ENCODE data around the gene CEP83. TPM values are rescaled to one million over a fixed set of nuclear protein-coding genes. Genes with fewer than 3 reads are reported as not detected.

CEP83 gene
- total and polyA plus RNA-seq, 2 donors (not counting 1 experiment from before 2014, with no cell fraction given), result 4.0 to 24.8 TPM

DNA sequence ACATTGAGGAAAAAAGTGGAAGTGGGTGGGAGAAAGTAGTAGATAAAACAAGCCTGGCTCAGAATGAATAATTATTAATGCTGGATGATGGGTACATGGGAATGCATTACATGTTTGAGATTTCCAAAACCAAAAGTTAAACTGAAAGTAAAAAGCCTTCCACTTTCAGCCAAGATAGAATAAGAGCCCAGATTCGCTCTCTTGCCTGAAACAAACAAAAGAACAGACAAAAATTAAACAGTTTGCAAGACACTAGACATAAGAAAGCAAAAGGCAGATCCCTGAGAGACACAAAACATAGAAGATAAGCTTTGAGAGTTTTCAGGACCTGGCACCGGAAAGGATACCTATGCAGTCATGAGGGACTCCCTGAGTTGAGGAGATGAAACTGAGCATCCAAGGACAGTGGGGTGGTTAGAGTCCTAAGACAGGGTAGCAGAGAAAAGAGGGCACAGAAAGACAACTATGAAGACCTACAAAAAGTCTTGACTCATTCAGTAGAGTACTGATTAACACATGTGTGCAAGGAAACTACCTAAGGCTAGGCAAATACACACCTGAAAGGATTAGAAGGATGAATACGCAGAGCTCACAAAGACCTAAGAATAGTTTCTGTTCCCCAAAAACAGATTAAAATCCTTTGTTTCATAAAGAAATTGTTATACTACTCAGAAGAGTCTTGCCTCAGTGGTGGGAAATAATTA, 54.1 kb downstream of the CEP83 start:
- ChIA-PET POLR2A (no interaction called here), CTCF (interaction anchor here (1.0 kb wide), 1 partner anchor 271 kb away, joined by 4 read pairs; no protein-coding TSS in a partner anchor)
- peaks cover 0 to 3% of the 10 kb centered on the region in 2 experiments for H3K36me3 ChIP-seq (replicated peaks in 1 of 2; ENCODE audit: control extremely low read depth in 1 of 2, control insufficient read depth in 1 of 2, extremely low read depth in 1 of 2, insufficient read depth in 2 of 2, low read length in 1 of 2)
- intact Hi-C loops (cut with micrococcal nuclease), result no loop called here
- H3K4me2 ChIP-seq (replicated peaks; ENCODE audit: low read depth, low read length, poor library complexity, severe bottlenecking), result peak overlapping the region; percentile 61
- H3K4me1 Mint-ChIP-seq, result peaks cover 12% of the 10 kb centered on the region
- peaks cover 5% of the 10 kb centered on the region for H3K79me2 ChIP-seq (ENCODE audit: control insufficient read depth, insufficient read depth, low read length)
- H3K4me3 ChIP-seq (ENCODE audit: control extremely low read depth in 1 of 5, extremely low read depth in 1 of 5, insufficient read depth in 1 of 5, low read depth in 2 of 5, low read length in 4 of 5), result peak overlapping the region in 2 of 5 experiments; percentile 13 to 51
- H3K27ac Mint-ChIP-seq, result peak overlapping the region; percentile 46
- H3K27me3 ChIP-seq (replicated peaks in 1 of 4; ENCODE audit: control extremely low read depth in 1 of 4, control insufficient read depth in 3 of 4, insufficient read depth in 4 of 4, low read length in 3 of 4), result no peaks in the 10 kb centered on the region
- WGBS (ENCODE audit: insufficient coverage), result 100% methylated on average over 2 of the region's 3 CpGs
- H3K27me3 Mint-ChIP-seq, result no peaks in the 10 kb centered on the region
- no peaks in the 10 kb centered on the region for H3K9me3 ChIP-seq (ENCODE audit: control extremely low read depth in 1 of 3, control insufficient read depth in 2 of 3, insufficient read depth in 1 of 3, low read length in 2 of 3)
- H2AFZ ChIP-seq (ENCODE audit: insufficient read depth, low read depth, low read length, poor library complexity, severe bottlenecking), result peak overlapping the region; percentile 55
- H4K20me1 ChIP-seq (ENCODE audit: control insufficient read depth, insufficient read depth, low read length, poor library complexity, severe bottlenecking), result no peaks in the 10 kb centered on the region
- peaks cover 7 to 13% of the 10 kb centered on the region in 2 donors for H3K4me1 ChIP-seq (ENCODE audit: control insufficient read depth in 2 of 2, insufficient read depth in 2 of 2, low read length in 2 of 2)
- ATAC-seq (ENCODE audit: low read depth) (no peak), DNase-seq (peak; percentile 26)
- peak overlapping the region; percentile 51 for H3K4me3 Mint-ChIP-seq
- peak overlapping the region; percentile 43 for H3K9ac ChIP-seq (ENCODE audit: low read length)
- H3K9me3 Mint-ChIP-seq (ENCODE audit: insufficient read depth), result no peaks in the 10 kb centered on the region
- TF ChIP-seq, protein P1, sequence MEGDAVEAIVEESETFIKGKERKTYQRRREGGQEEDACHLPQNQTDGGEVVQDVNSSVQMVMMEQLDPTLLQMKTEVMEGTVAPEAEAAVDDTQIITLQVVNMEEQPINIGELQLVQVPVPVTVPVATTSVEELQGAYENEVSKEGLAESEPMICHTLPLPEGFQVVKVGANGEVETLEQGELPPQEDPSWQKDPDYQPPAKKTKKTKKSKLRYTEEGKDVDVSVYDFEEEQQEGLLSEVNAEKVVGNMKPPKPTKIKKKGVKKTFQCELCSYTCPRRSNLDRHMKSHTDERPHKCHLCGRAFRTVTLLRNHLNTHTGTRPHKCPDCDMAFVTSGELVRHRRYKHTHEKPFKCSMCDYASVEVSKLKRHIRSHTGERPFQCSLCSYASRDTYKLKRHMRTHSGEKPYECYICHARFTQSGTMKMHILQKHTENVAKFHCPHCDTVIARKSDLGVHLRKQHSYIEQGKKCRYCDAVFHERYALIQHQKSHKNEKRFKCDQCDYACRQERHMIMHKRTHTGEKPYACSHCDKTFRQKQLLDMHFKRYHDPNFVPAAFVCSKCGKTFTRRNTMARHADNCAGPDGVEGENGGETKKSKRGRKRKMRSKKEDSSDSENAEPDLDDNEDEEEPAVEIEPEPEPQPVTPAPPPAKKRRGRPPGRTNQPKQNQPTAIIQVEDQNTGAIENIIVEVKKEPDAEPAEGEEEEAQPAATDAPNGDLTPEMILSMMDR (IDR thresholded peaks at IDR 0.05), result no peak
- no peak for TF ChIP-seq EZH2 (IDR thresholded peaks at IDR 0.05; ENCODE audit: borderline replicate concordance, insufficient read depth, low read depth, low read length, poor library complexity, severe bottlenecking)
- peak overlapping the region in 1 of 2 donors; percentile 39 for H3K27ac ChIP-seq (ENCODE audit: low read length in 2 of 2)

DNA sequence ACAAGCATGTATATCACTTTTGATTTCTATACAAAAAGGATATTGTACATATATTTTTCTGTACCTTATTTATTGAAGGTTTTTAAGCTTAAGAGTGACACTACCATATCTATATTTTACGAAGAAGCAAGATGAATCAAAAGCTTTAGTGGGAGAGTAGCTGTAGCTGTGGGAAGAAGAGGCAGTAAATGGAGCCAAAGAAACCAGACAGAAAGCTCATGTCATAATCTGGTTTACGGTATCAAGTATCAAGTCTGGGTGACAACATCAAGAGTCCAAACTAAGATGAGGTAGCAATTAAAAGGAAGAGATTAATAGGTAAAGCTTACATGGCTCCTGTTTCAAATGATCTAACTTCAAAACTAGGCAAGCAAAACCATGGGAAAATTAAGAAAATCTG, 54.8 kb downstream of the CEP83 start:
- peaks cover 12% of the 10 kb centered on the region for H3K4me1 Mint-ChIP-seq
- Histone ChIP-seq H3K9ac (ENCODE audit: low read length) (peak overlapping the region; percentile 43), H3K27ac (ENCODE audit: low read length in 2 of 2) (no peak overlapping the region), H3K9me3 (ENCODE audit: control extremely low read depth in 1 of 3, control insufficient read depth in 2 of 3, insufficient read depth in 1 of 3, low read length in 2 of 3) (peaks cover 0 to 4% (median 1%) of the 10 kb centered on the region in 3 donors), H3K4me2 (replicated peaks; ENCODE audit: low read depth, low read length, poor library complexity, severe bottlenecking) (peak overlapping the region; percentile 61), H4K20me1 (ENCODE audit: control insufficient read depth, insufficient read depth, low read length, poor library complexity, severe bottlenecking) (no peaks in the 10 kb centered on the region), H3K27me3 (replicated peaks in 1 of 4; ENCODE audit: control extremely low read depth in 1 of 4, control insufficient read depth in 3 of 4, insufficient read depth in 4 of 4, low read length in 3 of 4) (no peaks in the 10 kb centered on the region), H3K79me2 (ENCODE audit: control insufficient read depth, insufficient read depth, low read length) (peaks cover 5% of the 10 kb centered on the region), H3K4me1 (ENCODE audit: control insufficient read depth in 2 of 2, insufficient read depth in 2 of 2, low read length in 2 of 2) (peaks cover 7 to 13% of the 10 kb centered on the region in 2 donors), H3K36me3 (replicated peaks in 1 of 2; ENCODE audit: control extremely low read depth in 1 of 2, control insufficient read depth in 1 of 2, extremely low read depth in 1 of 2, insufficient read depth in 2 of 2, low read length in 1 of 2) (peaks cover 2 to 7% of the 10 kb centered on the region in 2 experiments), H2AFZ (ENCODE audit: insufficient read depth, low read depth, low read length, poor library complexity, severe bottlenecking) (peak overlapping the region; percentile 55), H3K4me3 (ENCODE audit: control extremely low read depth in 1 of 5, extremely low read depth in 1 of 5, insufficient read depth in 1 of 5, low read depth in 2 of 5, low read length in 4 of 5) (no peak overlapping the region)
- POLR2A ChIA-PET, result no interaction called here
- intact Hi-C loops (cut with micrococcal nuclease), result no loop called here
- peak overlapping the region; percentile 9 for H3K4me3 Mint-ChIP-seq
- no peak overlapping the region for H3K27ac Mint-ChIP-seq
- ATAC-seq (ENCODE audit: low read depth) (no peak), DNase-seq (no peak)
- no peaks in the 10 kb centered on the region for H3K9me3 Mint-ChIP-seq (ENCODE audit: insufficient read depth)
- CTCF ChIA-PET, result interaction anchor here (1.0 to 1.2 kb wide), 2 partner anchors 30 to 270 kb away, joined by 4 read pairs; no protein-coding TSS in a partner anchor
- TF ChIP-seq EZH2 (IDR thresholded peaks at IDR 0.05; ENCODE audit: borderline replicate concordance, insufficient read depth, low read depth, low read length, poor library complexity, severe bottlenecking), result no peak
- TF ChIP-seq, protein P1 (IDR thresholded peaks at IDR 0.05), result no peak
- WGBS (ENCODE audit: insufficient coverage), result 100% methylated on average over 1 of the region's 2 CpGs
- H3K27me3 Mint-ChIP-seq, result no peaks in the 10 kb centered on the region
